SKM-1 (cell line): ENCODE data around the gene KCNQ5.
"Not testable (repeated sequence)": the region's sequence is repeated elsewhere in the genome, so short reads cannot be mapped to it uniquely, and the experiment has no call there.

Source experiments
- DNase-seq: peaks from one replicate; lab custom pipeline; 2025; ENCODE audit not compliant: unreplicated experiment; lab: John Stamatoyannopoulos, UW

Gene KCNQ5

DNA sequence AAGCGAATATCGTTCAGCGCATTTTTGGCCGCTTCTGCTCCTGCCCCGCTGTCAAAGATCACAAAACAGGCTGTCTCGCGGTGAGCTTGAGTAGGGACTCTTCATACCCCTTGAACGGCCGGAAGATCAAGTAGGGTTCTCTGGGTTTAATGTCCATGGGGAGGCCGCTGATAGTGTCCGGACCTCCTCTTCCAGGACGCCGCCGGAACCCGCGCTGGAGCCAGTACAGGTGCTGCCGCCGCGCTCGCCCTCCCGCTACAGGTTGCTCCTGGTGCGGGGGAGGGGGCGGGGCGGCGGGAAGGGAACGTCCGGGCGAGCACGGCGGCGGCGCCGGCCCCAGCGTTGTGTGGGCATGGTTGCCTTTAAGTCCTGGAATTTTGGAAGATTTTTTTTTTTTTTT, 536.0 kb downstream of the KCNQ5 start:
- DNase-seq: no peak

GRCh38 chr6:73169111-73169510, 547.2 kb downstream of the KCNQ5 start:
- no peak for DNase-seq

DNA sequence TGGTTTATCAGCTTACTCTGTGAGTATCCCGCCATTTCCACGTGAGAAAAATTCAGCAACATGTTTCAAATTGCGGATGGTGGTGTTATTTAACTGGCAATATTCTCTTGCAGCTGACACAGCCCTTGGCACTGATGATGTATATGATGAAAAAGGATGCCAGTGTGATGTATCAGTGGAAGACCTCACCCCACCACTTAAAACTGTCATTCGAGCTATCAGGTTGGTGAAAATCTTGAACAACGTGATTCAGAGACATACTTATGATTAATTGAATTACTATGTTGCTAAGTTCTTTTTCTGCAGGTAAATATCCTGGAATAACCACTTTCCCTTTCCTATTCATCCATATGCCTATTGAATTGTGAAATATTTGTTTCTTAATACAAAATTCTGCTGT, 547.8 kb downstream of the KCNQ5 start:
- DNase-seq: no peak

GRCh38 chr6:73174646-73175045, 552.8 kb downstream of the KCNQ5 start:
- no peak for DNase-seq

- DNase-seq: no peak
Observed at GRCh38 chr6:73176057-73176456, 554.2 kb downstream of the KCNQ5 start.

- DNase-seq: no peak
Observed at GRCh38 chr6:73177221-73177944, 555.5 kb downstream of the KCNQ5 start.

DNA sequence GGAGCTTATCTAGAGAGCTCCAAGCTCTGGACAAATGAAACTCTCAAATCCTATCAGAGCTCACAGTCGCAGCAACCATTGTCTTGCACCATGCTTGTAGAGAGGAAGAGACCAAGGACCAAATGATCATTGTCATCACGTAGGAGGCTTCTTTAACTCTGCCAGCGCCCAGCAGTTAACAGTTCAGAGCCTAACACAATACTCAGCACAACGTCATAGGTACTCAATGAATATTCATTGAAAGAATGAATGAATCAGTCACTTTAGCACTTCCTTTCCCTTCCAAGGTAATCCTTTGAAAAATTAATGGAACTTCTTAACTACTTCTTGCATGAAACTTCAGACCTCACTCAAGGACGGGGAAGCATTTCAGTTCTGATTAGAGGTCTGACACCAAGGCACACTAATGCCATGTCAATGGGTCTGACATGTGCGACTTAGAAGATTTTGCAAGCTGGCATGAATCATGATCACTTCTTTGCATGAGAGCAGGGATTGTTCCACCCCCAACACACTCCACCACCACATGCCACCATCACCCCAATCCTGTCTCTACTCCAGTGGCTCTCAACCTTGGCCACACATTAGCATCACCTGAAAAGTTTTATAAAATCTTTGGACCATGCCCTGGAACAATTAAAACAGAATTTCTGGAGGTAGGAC, 558.3 kb downstream of the KCNQ5 start:
- DNase-seq: no peak

- DNase-seq: peak; percentile 59
Observed at GRCh38 chr6:73180763-73181619, 559.1 kb downstream of the KCNQ5 start.

DNA sequence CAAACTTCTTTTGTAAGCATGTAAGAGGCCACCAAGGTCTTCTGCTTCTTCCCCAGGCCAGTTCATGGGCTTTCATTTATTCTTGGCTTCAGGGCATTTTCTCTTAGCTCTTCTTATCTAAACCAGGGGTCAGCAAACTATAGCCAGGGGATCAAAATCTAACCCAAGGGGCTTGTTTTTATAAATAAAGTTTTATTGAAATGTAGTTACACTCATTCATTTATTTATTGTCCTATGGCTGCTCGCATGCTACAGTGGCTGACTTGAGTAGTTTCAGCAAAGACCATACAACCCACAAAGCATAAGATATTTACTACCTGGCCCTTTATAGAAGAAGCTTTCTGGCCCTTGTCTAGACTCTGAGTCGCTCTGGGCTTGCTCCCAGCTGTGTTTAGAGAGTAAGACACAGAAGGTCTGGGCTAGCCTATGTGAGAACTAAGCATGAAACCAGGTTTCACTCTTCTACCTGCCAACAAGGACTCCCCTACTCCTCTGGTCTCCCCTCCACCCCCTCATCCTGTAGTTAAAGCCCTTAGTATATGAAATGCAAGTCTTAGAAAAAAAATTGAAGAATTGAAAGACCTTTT, 560.2 kb downstream of the KCNQ5 start:
- no peak for DNase-seq

- DNase-seq: not testable (repeated sequence)
Observed at GRCh38 chr6:73193302-73193701, 571.4 kb downstream of the KCNQ5 start.

- no peak for DNase-seq
Observed at GRCh38 chr6:73194744-73195143, 572.9 kb downstream of the KCNQ5 start.

- DNase-seq: no peak
Observed at GRCh38 chr6:73200247-73200646, 578.4 kb downstream of the KCNQ5 start.

DNA sequence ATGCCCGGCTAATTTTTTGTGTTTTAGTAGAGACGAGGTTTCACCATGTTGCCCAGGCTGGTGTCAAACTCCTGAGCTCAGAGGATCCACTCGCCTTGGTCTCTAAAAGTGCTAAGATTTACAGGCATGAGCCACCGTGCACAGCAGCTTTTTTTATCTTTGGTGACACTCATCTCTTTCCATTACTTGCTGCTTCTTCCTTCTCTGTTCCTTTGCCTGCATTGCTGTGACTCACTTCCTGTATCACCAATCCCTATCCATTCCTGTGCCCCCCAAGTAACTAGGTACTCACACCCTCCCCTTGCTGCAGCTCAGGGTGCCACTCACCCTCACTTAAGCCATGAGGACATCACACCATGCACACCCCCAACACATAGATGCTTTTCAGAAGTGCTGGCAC, 578.9 kb downstream of the KCNQ5 start:
- no peak for DNase-seq

- no peak for DNase-seq
Observed at GRCh38 chr6:73203098-73203497, 581.2 kb downstream of the KCNQ5 start.

DNA sequence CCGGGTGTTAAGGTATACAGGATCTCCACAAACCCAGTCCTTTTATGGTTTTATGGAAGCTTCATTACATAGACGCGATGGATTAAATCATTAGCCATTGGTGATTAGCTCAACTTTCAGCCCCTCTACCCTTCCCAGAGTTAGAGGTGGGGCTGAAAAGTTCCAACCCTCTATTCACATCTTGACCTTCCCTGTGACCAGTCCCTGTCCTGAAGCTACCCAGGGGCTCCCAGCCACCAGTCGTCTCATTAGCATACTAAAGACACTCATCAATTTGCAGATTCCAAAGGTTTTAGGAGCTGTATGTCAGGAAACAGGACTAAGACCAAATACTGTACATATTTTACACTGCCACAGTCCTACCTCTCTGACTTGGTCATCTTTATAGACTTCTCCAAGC, 582.4 kb downstream of the KCNQ5 start:
- DNase-seq: no peak

GRCh38 chr6:73207221-73207837, 585.5 kb downstream of the KCNQ5 start:
- DNase-seq: no peak

DNA sequence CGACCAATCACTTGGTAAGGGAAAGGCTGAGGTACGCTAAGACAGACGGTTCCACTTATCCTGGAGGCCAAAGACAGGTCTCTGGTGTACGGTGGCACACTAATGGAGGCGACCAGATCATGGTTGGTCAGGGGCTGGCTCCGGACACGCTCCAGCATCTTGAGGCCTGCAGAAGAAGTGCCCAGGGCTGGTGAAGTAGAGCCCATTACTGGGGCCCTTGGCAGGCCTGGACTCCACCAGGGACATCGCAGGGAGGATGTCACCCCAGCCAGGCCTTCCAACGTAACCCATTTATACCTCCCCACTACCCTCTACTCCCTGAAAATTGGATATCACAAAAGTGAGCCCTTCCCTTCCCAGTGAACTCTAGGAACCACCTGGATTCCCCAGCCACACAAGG, 587.3 kb downstream of the KCNQ5 start:
- DNase-seq: no peak

- DNase-seq: no peak
Observed at GRCh38 chr6:73216859-73217258, 595.0 kb downstream of the KCNQ5 start.

GRCh38 chr6:73225396-73225795, 603.5 kb downstream of the KCNQ5 start, which contains the start of gene KHDC1L:
KHDC1L (minus strand) TSS chr6:73225496; CDS start chr6:73225408, 88 bp downstream.
- no peak for DNase-seq

DNA sequence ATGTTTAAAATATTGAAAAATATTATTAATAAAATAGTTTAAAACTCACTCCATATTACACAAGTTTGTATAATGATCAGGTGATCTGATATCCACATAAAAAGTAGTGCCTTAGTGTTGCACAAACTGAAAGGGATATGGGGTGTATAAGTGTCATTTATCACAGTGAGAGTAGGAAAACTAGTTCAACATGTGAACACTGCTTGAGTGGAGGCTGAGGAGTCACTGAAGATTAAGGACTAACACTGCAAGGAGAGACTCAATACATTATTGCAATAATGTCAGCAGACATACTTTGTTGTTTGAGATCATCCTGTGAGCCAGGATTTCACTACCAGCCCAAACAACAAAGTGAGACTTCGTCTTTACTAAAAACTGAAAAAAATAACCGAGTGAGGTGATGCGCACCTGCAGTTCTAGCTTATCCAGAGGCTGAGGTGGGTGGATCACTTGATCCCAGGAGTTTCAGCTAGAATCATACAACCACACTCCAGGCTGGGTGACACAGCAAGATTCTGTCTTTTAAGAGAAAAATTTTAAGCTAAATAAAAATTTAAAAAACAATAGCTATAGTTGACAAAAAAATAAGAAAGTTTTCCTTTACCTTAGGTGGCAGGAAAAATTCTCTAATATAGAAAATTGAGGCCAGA, 605.9 kb downstream of the KCNQ5 start:
- no peak for DNase-seq
